Measurements from ENCODE around the gene TCERG1. TPM values are rescaled to one million over a fixed set of nuclear protein-coding genes. Genes with fewer than 3 reads are reported as not detected.

TCERG1 gene
- total RNA-seq (2021; ENCODE audit: unreplicated experiment) (83.5 TPM), Bru-seq, nascent RNA (percentile 97 among the genes with signal in this experiment), BruChase-seq, experiment 1, labeled RNA remaining after a 6-hour chase (percentile 93 among the genes with signal in this experiment), BruChase-seq, experiment 2, labeled RNA remaining after a 2-hour chase (percentile 94 among the genes with signal in this experiment)
- polyA plus RNA-seq (2012): 32.1 and 37.9 TPM in 2 replicates
- long read RNA-seq, full-length matches to known transcripts: 22 of 111 reads
- long read RNA-seq, partial matches to known transcripts: 72 of 111 reads
- long read RNA-seq, other reads (novel, unspliced or antisense): 17 of 111 reads

GRCh38 chr5:146446861-146447733 is at the start of gene TCERG1:
TCERG1 (plus strand) TSS chr5:146447333; CDS start chr5:146447350, 17 bp downstream.
- ChIA-PET POLR2A (no interaction called here), RAD21 (ENCODE audit: low non-redundant PET in 1 of 2, low total read pairs in 2 of 2, uncharacterized antibody in 2 of 2, unreplicated experiment in 2 of 2) (no interaction called here), CTCF (interaction anchor here (0.8 to 1.5 kb wide), 12 partner anchors 8 to 501 kb away, joined by 3 to 10 read pairs (median 3); partner anchors contain the start of gene GPR151)
- Histone ChIP-seq H3K9me3 (ENCODE audit: control insufficient read depth in 1 of 2, insufficient read depth in 1 of 2, low read depth in 1 of 2, low read length in 2 of 2) (no peaks in the 10 kb centered on the region), H3K27ac (ENCODE audit: low read depth, low read length) (peak within 1 kb of the TSS; percentile 80), H3K9ac (ENCODE audit: low read length) (peak within 1 kb of the TSS; percentile 93), H3K4me1 (ENCODE audit: control insufficient read depth in 1 of 2, insufficient read depth in 2 of 2, low read length in 2 of 2) (peaks cover 13 to 27% of the 10 kb centered on the region in 2 experiments; a peak in 3 of 4 replicates), H3K36me3 (ENCODE audit: control insufficient read depth in 1 of 2, insufficient read depth in 2 of 2, low read length in 2 of 2) (no peaks in the 10 kb centered on the region), H3K4me2 (ENCODE audit: low read length) (peak within 1 kb of the TSS; percentile 75), H3K4me3 (replicated peaks in 1 of 2; ENCODE audit: low read depth in 1 of 2, low read length in 2 of 2) (peak within 1 kb of the TSS; percentile 74 to 83), H3K79me2 (ENCODE audit: insufficient read depth, low read length) (peaks cover 50% of the 10 kb centered on the region), H4K20me1 (ENCODE audit: insufficient read depth) (peaks cover 16% of the 10 kb centered on the region; the same call in 1 of the 2 replicates), H3K9me2 (ENCODE audit: insufficient read depth) (no peaks in the 10 kb centered on the region), H3K27me3 (ENCODE audit: insufficient read depth, low read length) (no peaks in the 10 kb centered on the region), H2AFZ (ENCODE audit: low read depth, low read length, poor library complexity, severe bottlenecking) (peak within 1 kb of the TSS; percentile 89)
- intact Hi-C loops (cut with micrococcal nuclease): loop anchor here (10.0 kb wide), 1 partner anchor 512 kb away; the partner anchor contains the start of gene SH3RF2
- no TSS peak for BruUV-seq (replicated peaks)
- ATAC-seq (peak; percentile 92), DNase-seq (ENCODE audit: low read depth, low spot score) (peak; percentile 100)
- TF ChIP-seq SP1 (IDR thresholded peaks at IDR 0.05; ENCODE audit: low read depth) (peak; percentile 100), MAX (IDR thresholded peaks at IDR 0.05) (peak; percentile 99), ATF3 (IDR thresholded peaks at IDR 0.05) (no peak), EZH2 (IDR thresholded peaks at IDR 0.05) (no peak), FOSL1 (IDR thresholded peaks at IDR 0.05; ENCODE audit: low read depth) (no peak), CEBPB (IDR thresholded peaks at IDR 0.05; ENCODE audit: low read depth) (no peak), EGR1 (IDR thresholded peaks at IDR 0.05; ENCODE audit: low read depth) (peak; percentile 67), ZNF274 (IDR thresholded peaks at IDR 0.05; ENCODE audit: low read depth, low read length) (no peak), POLR2A (IDR thresholded peaks at IDR 0.05; ENCODE audit: borderline replicate concordance, extremely low read depth, insufficient read depth, insufficient read length) (peak; percentile 18), YY1 (IDR thresholded peaks at IDR 0.05; ENCODE audit: extremely low read depth, insufficient replicate concordance, low read depth, low read length) (peak; percentile 94), RAD21 (IDR thresholded peaks at IDR 0.05; ENCODE audit: low read depth) (no peak), JUND (IDR thresholded peaks at IDR 0.05) (no peak), ZBTB33 (IDR thresholded peaks at IDR 0.05; ENCODE audit: extremely low read depth, insufficient replicate concordance, low read length) (no peak), ZFX (IDR thresholded peaks at IDR 0.05) (peak; percentile 97), SIN3A (IDR thresholded peaks at IDR 0.05; ENCODE audit: low read depth) (peak; percentile 51; the same call in 1 of the 2 replicates), POLR2AphosphoS5 (IDR thresholded peaks at IDR 0.05; ENCODE audit: low read depth, low read length) (peak; percentile 59; the same call in 1 of the 2 replicates), EZH2phosphoT487 (IDR thresholded peaks at IDR 0.05; ENCODE audit: borderline replicate concordance) (no peak), CBX3 (IDR thresholded peaks at IDR 0.05; ENCODE audit: low read depth) (peak; percentile 99), SRF (IDR thresholded peaks at IDR 0.05; ENCODE audit: low read depth) (peak; percentile 42; the same call in 1 of the 2 replicates), TCF7L2 (IDR thresholded peaks at IDR 0.05; ENCODE audit: borderline replicate concordance, extremely low read depth, insufficient read depth, insufficient read length) (peak; percentile 82), ELF1 (IDR thresholded peaks at IDR 0.05; ENCODE audit: borderline replicate concordance, low read depth) (no peak), CTCF (IDR thresholded peaks at IDR 0.05 in 2 of 3, conservative IDR thresholded peaks at IDR 0.05 in 1 of 3; ENCODE audit: borderline replicate concordance in 1 of 3, insufficient read depth in 1 of 3, low read depth in 2 of 3, low read length in 2 of 3) (peak; percentile 47 to 70 (median 63))

Data from HCT116 (cell line).